GM06990 (cell line): ENCODE results near the gene SFRP4.

Source experiments
- DNase-seq: peaks from one replicate; pipeline ENCODE4 v3.0.0-alpha.2; 2011; ENCODE audit not compliant: insufficient read length; ENCODE audit errors: extremely low read depth
- H3K27me3 ChIP-seq: replicated peaks from 2 replicates; pipeline ENCODE4 v1.6.0; 2011; ENCODE audit warnings: low read length; ENCODE audit not compliant: control insufficient read depth, insufficient read depth
- H3K36me3 ChIP-seq: 2 replicates; pipeline ENCODE4 v1.5.1; 2011; ENCODE audit warnings: low read length; ENCODE audit not compliant: control insufficient read depth, insufficient read depth
- H3K4me3 ChIP-seq: replicated peaks from 2 replicates; pipeline ENCODE4 v1.5.1; 2011; ENCODE audit warnings: low read depth, mild to moderate bottlenecking, control low read depth, low read length
- CTCF ChIP-seq: IDR thresholded peaks from 2 replicates; pipeline ENCODE4 v1.5.1; 2011; ENCODE audit warnings: low read length, control low read depth, mild to moderate bottlenecking, inconsistent platforms; ENCODE audit not compliant: insufficient read depth, poor library complexity, severe bottlenecking

The SFRP4 gene

GRCh38 chr7:37923996-37924395 lies 7.4 kb upstream of the SFRP4 start:
- no peak for DNase-seq
- no peak for TF ChIP-seq CTCF
- Histone ChIP-seq H3K36me3 (no peaks in the 10 kb centered on the region), H3K4me3 (no peak overlapping the region), H3K27me3 (no peaks in the 10 kb centered on the region)

GRCh38 chr7:37921876-37922275 lies 5.3 kb upstream of the SFRP4 start:
- DNase-seq: no peak
- no peak for TF ChIP-seq CTCF
- H3K36me3 ChIP-seq: no peaks in the 10 kb centered on the region
- peak overlapping the region; percentile 66 for H3K4me3 ChIP-seq
- H3K27me3 ChIP-seq: no peaks in the 10 kb centered on the region

DNA sequence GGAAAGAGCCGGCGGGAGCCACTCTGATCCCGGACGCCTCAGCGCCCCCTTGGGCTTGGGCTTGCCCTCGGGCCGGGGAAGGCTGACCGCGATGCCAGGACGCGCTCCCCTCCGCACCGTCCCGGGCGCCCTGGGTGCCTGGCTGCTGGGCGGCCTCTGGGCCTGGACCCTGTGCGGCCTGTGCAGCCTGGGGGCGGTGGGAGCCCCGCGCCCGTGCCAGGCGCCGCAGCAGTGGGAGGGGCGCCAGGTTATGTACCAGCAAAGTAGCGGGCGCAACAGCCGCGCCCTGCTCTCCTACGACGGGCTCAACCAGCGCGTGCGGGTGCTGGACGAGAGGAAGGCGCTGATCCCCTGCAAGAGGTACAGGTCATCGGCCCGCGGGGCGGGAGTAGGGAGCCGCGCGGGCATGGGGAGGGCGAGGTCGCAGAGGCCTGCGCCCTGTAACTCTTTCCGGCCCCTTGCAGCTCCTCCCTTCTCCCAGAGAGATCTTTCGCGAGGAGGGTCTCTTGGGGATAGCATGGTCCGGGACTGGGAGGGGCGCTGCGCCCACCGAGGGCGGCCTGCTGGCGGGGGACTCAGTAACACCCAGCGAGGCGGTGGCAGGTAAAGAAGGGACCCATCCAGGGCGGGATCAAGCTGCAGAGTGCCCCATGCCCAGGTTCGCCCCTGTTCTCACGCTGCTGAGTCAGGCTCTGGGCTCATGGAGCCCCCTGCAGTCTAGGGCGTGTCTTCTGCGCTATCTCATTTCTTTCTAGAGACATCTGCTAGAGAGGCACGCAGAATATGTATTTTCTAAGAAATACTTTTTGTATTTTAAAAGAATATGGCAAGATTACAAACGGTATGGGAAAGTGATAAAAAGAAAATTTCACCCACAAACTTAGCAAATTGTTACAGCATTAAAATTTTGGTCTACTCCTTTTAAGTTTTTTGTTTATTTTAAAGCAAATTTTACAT lies 4.5 kb upstream of the SFRP4 start:
- H3K4me3 ChIP-seq: peak overlapping the region; percentile 66

DNA sequence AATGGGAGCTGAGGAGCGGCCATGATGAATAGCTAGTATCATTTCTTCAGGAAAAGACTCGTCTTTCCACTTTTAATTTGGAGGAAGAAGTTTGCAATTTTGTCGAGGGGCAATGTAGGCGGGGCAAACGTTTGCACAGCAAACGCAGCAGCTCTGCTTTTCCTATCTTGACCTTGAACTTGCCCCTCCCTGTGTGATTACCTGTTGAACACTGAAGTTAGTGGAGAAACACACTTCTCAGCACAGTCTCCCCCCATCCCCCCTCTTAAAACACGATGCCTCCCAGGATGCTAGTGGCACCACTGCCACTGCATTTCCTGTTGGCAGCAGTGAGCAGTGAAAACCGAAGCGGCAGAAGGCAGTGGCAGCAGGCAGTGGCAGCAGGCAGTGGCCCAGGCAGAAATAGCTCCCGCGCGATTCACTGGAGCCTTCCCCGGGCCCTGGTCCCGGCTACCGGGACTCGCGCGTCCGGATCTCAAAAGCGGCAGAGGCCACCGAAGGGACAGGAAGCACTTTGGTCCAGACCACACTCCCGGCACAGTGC lies 3.8 kb upstream of the SFRP4 start, which contains the start of gene EPDR1:
EPDR1 (plus strand) TSS at position 336 of the 544 bp plus-strand sequence. CDS start 300 bp downstream, outside the sequence.
- peak; percentile 51 for DNase-seq
- Histone ChIP-seq H3K36me3 (no peaks in the 10 kb centered on the region), H3K27me3 (no peaks in the 10 kb centered on the region; the same call in 1 of the 2 replicates), H3K4me3 (peak within 1 kb of the TSS; percentile 66)
- TF ChIP-seq CTCF: peak; percentile 42

More for the DNA sequence above, 4.5 kb upstream of the SFRP4 start:
- H3K27me3 ChIP-seq: no peaks in the 10 kb centered on the region; the same call in 1 of the 2 replicates
- peak; percentile 55 for TF ChIP-seq CTCF
- DNase-seq: peak; percentile 58
- H3K36me3 ChIP-seq: no peaks in the 10 kb centered on the region

DNA sequence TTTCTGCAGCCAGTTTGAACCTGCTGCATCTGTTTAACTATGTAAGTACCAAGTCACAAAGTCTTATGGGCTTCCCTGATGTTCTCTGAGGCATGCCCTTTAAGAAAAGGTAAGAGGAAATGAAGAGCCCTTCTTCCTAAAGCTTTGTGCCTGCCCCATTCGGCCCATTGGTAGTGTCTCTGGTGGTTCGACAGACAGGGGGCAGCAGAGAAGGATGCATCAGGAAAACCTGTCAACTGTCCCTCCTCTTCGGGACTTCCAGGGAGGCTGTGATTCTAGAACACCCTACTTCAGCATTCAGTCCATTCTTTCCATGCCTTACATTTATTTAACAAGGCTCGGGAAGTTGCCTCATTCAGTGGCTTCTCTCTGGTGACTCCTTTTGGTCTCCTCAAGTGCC lies 1.9 kb upstream of the SFRP4 start:
- DNase-seq: no peak
- Histone ChIP-seq H3K27me3 (no peaks in the 10 kb centered on the region; the same call in 1 of the 2 replicates), H3K4me3 (no peak overlapping the region), H3K36me3 (no peaks in the 10 kb centered on the region)
- peak; percentile 36 for TF ChIP-seq CTCF
